Left lung (tissue), 14 donors: Measurements from ENCODE around the gene MARCHF9. TPM values are rescaled to one million over a fixed set of nuclear protein-coding genes. Genes with fewer than 3 reads are reported as not detected.

Experiments used
- ATAC-seq: fragments of 200-7000 bp; cut with Tn5 transposase; one replicate; pipeline ENCODE4 v1.9.1; 2020; ENCODE audit warnings: moderate library complexity
- DNase-seq, 4 donors: peaks; one replicate each; pipeline ENCODE4 v3.0.0-alpha.2; 2013 to 2020
- H3K27ac ChIP-seq, 2 donors: fragments of 200-600 bp; sonication (generic) in 1 of 2; one replicate each; pipeline versions ENCODE4 v1.5.0 to v1.8.0; 2020 to 2021
- H3K27me3 ChIP-seq, 2 donors: fragments of 200-600 bp; sonication (generic) in 1 of 2; one replicate each; pipeline versions ENCODE4 v1.5.0 to v1.8.0; 2020 to 2021
- H3K36me3 ChIP-seq, 2 donors: fragments of 200-600 bp; sonication (generic) in 1 of 2; one replicate each; pipeline versions ENCODE4 v1.5.0 to v1.8.0; 2020 to 2021
- H3K4me1 ChIP-seq, 2 donors: fragments of 200-600 bp; one replicate each; pipeline ENCODE4 v1.8.0; 2021
- H3K4me3 ChIP-seq, 2 donors: fragments of 200-600 bp; sonication (generic) in 1 of 2; one replicate each; pipeline versions ENCODE4 v1.5.0 to v1.8.0; 2020 to 2021; ENCODE audit warnings: mild to moderate bottlenecking in 1 of 2
- H3K9me3 ChIP-seq, 2 donors: fragments of 200-600 bp; sonication (generic) in 1 of 2; one replicate each; pipeline versions ENCODE4 v1.5.0 to v1.8.0; 2020 to 2021
- CTCF ChIP-seq, 2 donors: fragments of 200-600 bp; sonication (generic) in 1 of 2; IDR thresholded peaks; one replicate each; pipeline versions ENCODE4 v1.5.0 to v1.8.0; 2021; ENCODE audit warnings: antibody characterized with exemption in 2 of 2
- intact Hi-C, 2 donors: fragments of 100-400 bp; cut with DNase I; formaldehyde crosslinking; loops; one replicate each; pipeline versions ENCODE4 v1.11.2 to v1.14.2; 2022
- long read RNA-seq, 12 donors: library from polyadenylated mRNA in 2 of 12; unstranded in 2 of 12; transcript quantifications; one replicate each; pipeline ENCODE4 v2.0.0 and lab custom pipeline, GENCODE V29; 2019 to 2026
- polyA plus RNA-seq, 6 donors: library from polyadenylated mRNA; unstranded; fragments of 120-200 nt; gene quantifications; one replicate each; pipeline ENCODE4 v1.2.1, GENCODE V29; 2013; ENCODE audit not compliant: insufficient read length in 6 of 6
- total RNA-seq, 2 donors: library from RNA; stranded (reverse); fragmentation: NEBNext Ultra II Directional; extraction: Animal tissue kit (Norgen Biotek cat#: 25700); gene quantifications; one replicate each; pipeline ENCODE4 v1.2.1, GENCODE V29; 2021
- donor health status: DM: no; HTN: yes; CAD: no.
- donor health status: DM: no; HTN: no; CAD: no.

The MARCHF9 gene, protein sequence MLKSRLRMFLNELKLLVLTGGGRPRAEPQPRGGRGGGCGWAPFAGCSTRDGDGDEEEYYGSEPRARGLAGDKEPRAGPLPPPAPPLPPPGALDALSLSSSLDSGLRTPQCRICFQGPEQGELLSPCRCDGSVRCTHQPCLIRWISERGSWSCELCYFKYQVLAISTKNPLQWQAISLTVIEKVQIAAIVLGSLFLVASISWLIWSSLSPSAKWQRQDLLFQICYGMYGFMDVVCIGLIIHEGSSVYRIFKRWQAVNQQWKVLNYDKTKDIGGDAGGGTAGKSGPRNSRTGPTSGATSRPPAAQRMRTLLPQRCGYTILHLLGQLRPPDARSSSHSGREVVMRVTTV
- total RNA-seq (10 to 100 TPM; 17.4 to 22.4 TPM), polyA plus RNA-seq (10 to 100 TPM; 16.5 to 22.6 (median 19.5) TPM)
- long read RNA-seq, donor 1, transcript MARCH9-201 (4 exons, 2,982 nt): major isoform, 10 of 27 reads
- long read RNA-seq, donor 1, transcript MARCH9-203 (2 exons, 830 nt): minor isoform, 5 of 27 reads
- long read RNA-seq, donor 1, partial matches to known transcripts: 9 of 27 reads
- long read RNA-seq, donor 1, other reads (novel, unspliced or antisense): 0 of 27 reads
- long read RNA-seq, donor 2, transcript MARCH9-201 (4 exons, 2,982 nt): minor isoform, 6 of 16 reads
- long read RNA-seq, donor 2, transcript MARCH9-202 (2 exons, 1,668 nt): major isoform, 8 of 16 reads
- long read RNA-seq, donor 2, partial matches to known transcripts: 0 of 16 reads
- long read RNA-seq, donor 2, other reads (novel, unspliced or antisense): 0 of 16 reads
- long read RNA-seq, donor 3, partial matches to known transcripts: 0 of 6 reads
- long read RNA-seq, donor 3, other reads (novel, unspliced or antisense): 0 of 6 reads
- long read RNA-seq, donor 4, partial matches to known transcripts: 2 of 4 reads
- long read RNA-seq, donor 4, other reads (novel, unspliced or antisense): 1 of 4 reads
- long read RNA-seq, donor 5, transcript MARCH9-201 (4 exons, 2,982 nt): major isoform, 5 of 10 reads
- long read RNA-seq, donor 5, partial matches to known transcripts: 0 of 10 reads
- long read RNA-seq, donor 5, other reads (novel, unspliced or antisense): 0 of 10 reads
- long read RNA-seq, donor 6, partial matches to known transcripts: 0 of 5 reads
- long read RNA-seq, donor 6, other reads (novel, unspliced or antisense): 0 of 5 reads
- long read RNA-seq, donor 7, partial matches to known transcripts: 0 of 3 reads
- long read RNA-seq, donor 7, other reads (novel, unspliced or antisense): 0 of 3 reads
- long read RNA-seq, donor 8, transcript MARCH9-201 (4 exons, 2,982 nt): major isoform, 6 of 11 reads
- long read RNA-seq, donor 8, partial matches to known transcripts: 0 of 11 reads
- long read RNA-seq, donor 8, other reads (novel, unspliced or antisense): 0 of 11 reads
- long read RNA-seq, donor 9: 0 reads
- long read RNA-seq, donor 10, partial matches to known transcripts: 1 of 1 reads
- long read RNA-seq, donor 10, other reads (novel, unspliced or antisense): 0 of 1 reads
- long read RNA-seq, donor 11, transcript MARCH9-203 (2 exons, 830 nt): minor isoform, 5 of 49 reads
- long read RNA-seq, donor 11, transcript MARCH9-202 (2 exons, 1,668 nt): minor isoform, 7 of 49 reads
- long read RNA-seq, donor 11, transcript MARCH9-201 (4 exons, 2,982 nt): major isoform, 18 of 49 reads
- long read RNA-seq, donor 11, partial matches to known transcripts: 19 of 49 reads
- long read RNA-seq, donor 11, other reads (novel, unspliced or antisense): 0 of 49 reads
- long read RNA-seq, donor 12, transcript MARCH9-201 (4 exons, 2,982 nt): major isoform, 6 of 6 reads
- long read RNA-seq, donor 12, partial matches to known transcripts: 0 of 6 reads
- long read RNA-seq, donor 12, other reads (novel, unspliced or antisense): 0 of 6 reads

DNA sequence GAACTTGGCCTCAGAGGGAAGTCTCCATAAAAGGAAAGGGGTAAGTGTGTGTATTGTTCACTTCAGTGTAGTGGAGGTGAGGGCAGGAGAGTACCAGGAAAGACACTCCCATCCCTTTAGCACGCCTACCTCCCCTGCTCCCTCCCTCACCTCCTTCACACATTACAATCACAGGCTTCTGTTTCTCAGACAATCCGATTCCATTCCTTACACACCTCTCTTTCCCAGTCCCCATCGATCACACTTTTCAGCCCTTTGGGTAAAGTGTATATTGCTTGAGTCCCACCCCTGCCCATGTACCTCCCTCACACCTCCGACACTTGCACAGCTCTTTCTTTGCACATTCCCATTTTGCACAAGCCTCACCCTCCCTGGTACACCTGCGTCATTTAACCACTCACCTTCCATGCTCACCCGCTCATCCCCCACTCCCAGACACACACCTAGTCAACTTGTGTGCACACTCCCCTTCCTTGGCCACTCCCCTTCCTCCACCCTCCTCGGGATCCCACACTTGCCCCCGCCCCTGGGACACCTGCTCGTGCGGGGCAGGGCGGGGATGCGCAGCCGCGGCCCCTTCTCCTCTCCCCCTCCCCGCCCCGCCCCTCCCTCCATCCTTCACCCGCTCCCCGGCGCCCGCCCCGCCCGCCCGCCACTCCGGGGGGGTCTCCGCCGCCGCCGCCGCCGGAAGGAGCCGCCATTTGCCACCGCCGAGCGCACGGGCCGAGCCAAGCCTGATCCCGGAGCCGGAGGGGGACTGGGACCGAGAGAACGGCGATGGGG is at the start of gene MARCHF9:
Gene MARCHF9, plus strand, starts transcription at position 693 of the 783 bp plus-strand sequence. CDS start 426 bp downstream, outside the sequence.
- peak; percentile 58 for ATAC-seq
- TF ChIP-seq CTCF (IDR thresholded peaks at IDR 0.05): no peak

GRCh38 chr12:57707250-57707649 is 47.7 kb upstream of the MARCHF9 start:
- H3K4me3 ChIP-seq: no peak overlapping the region
- peaks cover 0 to 81% of the 10 kb centered on the region in 2 donors for H3K36me3 ChIP-seq
- no peak for DNase-seq
- intact Hi-C loops: no loop called here
- no peaks in the 10 kb centered on the region for H3K27me3 ChIP-seq
- H3K4me1 ChIP-seq: no peaks in the 10 kb centered on the region
- TF ChIP-seq CTCF (IDR thresholded peaks at IDR 0.05): no peak
- no peak for ATAC-seq
- no peak overlapping the region for H3K27ac ChIP-seq
- peaks cover 0 to 6% of the 10 kb centered on the region in 2 donors for H3K9me3 ChIP-seq

More for the DNA sequence above, at the start of gene MARCHF9:
- Histone ChIP-seq H3K27me3 (peaks cover 0 to 12% of the 10 kb centered on the region in 2 donors), H3K9me3 (no peaks in the 10 kb centered on the region), H3K36me3 (peaks cover 0 to 33% of the 10 kb centered on the region in 2 donors), H3K4me3 (peak within 1 kb of the TSS; percentile 50 to 63), H3K4me1 (peaks cover 10 to 57% of the 10 kb centered on the region in 2 donors), H3K27ac (peak within 1 kb of the TSS; percentile 76 to 85)
- DNase-seq: peak in 3 of 4 donors; percentile 75 to 88 (median 88)
- intact Hi-C loops: no loop called here

GRCh38 chr12:57708296-57708695 is 46.6 kb upstream of the MARCHF9 start:
- Histone ChIP-seq H3K27ac (no peak overlapping the region), H3K36me3 (peaks cover 0 to 81% of the 10 kb centered on the region in 2 donors), H3K4me1 (no peaks in the 10 kb centered on the region), H3K4me3 (no peak overlapping the region), H3K9me3 (peaks cover 0 to 6% of the 10 kb centered on the region in 2 donors), H3K27me3 (no peaks in the 10 kb centered on the region)
- DNase-seq (no peak), ATAC-seq (no peak)
- intact Hi-C loops: no loop called here
- no peak for TF ChIP-seq CTCF (IDR thresholded peaks at IDR 0.05)

GRCh38 chr12:57712701-57713100 is 42.2 kb upstream of the MARCHF9 start:
- no peak for DNase-seq
- Histone ChIP-seq H3K36me3 (peaks cover 0 to 84% of the 10 kb centered on the region in 2 donors), H3K4me3 (no peak overlapping the region), H3K4me1 (no peaks in the 10 kb centered on the region), H3K27me3 (no peaks in the 10 kb centered on the region), H3K27ac (no peak overlapping the region), H3K9me3 (no peaks in the 10 kb centered on the region)
- no peak for ATAC-seq
- intact Hi-C loops: no loop called here
- no peak for TF ChIP-seq CTCF (IDR thresholded peaks at IDR 0.05)
